GM19240 (cell line): ENCODE results near the gene SYNPR.
"Not testable (repeated sequence)": the region's sequence is repeated elsewhere in the genome, so short reads cannot be mapped to it uniquely, and the experiment has no call there.

Source experiments
- DNase-seq: peaks from one replicate; pipeline ENCODE4 v3.0.0; 2011; ENCODE audit warnings: low spot score; ENCODE audit not compliant: insufficient read length

Gene SYNPR

GRCh38 chr3:63613561-63613960 lies 335.5 kb downstream of the SYNPR start:
- no peak for DNase-seq

GRCh38 chr3:63617391-63617790 lies 339.3 kb downstream of the SYNPR start:
- DNase-seq: no peak

- no peak for DNase-seq
Observed at GRCh38 chr3:63624941-63625560, 346.9 kb downstream of the SYNPR start.

- DNase-seq: no peak
Observed at GRCh38 chr3:63631670-63632069, 353.6 kb downstream of the SYNPR start.

- no peak for DNase-seq
Observed at GRCh38 chr3:63635186-63635585, 357.1 kb downstream of the SYNPR start.

- no peak for DNase-seq
Observed at GRCh38 chr3:63639806-63640205, 361.7 kb downstream of the SYNPR start.

GRCh38 chr3:63642488-63642887 lies 364.4 kb downstream of the SYNPR start:
- DNase-seq: no peak

- no peak for DNase-seq
Observed at GRCh38 chr3:63644212-63644797, 366.2 kb downstream of the SYNPR start.

GRCh38 chr3:63644928-63645781 lies 367.0 kb downstream of the SYNPR start:
- not testable (repeated sequence) for DNase-seq

GRCh38 chr3:63652066-63652725 lies 374.1 kb downstream of the SYNPR start, which contains the start of gene SNTN:
SNTN (plus strand) TSS chr3:63652675; CDS start chr3:63652688, 13 bp downstream.
- no peak for DNase-seq

- no peak for DNase-seq
Observed at GRCh38 chr3:63654211-63654610, 376.1 kb downstream of the SYNPR start.

- DNase-seq: no peak
Observed at GRCh38 chr3:63654931-63655330, 376.8 kb downstream of the SYNPR start.

GRCh38 chr3:63655519-63655918 lies 377.4 kb downstream of the SYNPR start:
- no peak for DNase-seq

- DNase-seq: no peak
Observed at GRCh38 chr3:63656786-63657185, 378.7 kb downstream of the SYNPR start.

GRCh38 chr3:63661242-63661641 lies 383.1 kb downstream of the SYNPR start:
- DNase-seq: no peak

GRCh38 chr3:63662011-63662410 lies 383.9 kb downstream of the SYNPR start:
- no peak for DNase-seq

GRCh38 chr3:63662500-63662899 lies 384.4 kb downstream of the SYNPR start:
- no peak for DNase-seq
